GM23338 (cell line): ENCODE results near the gene FAM209B. TPM values are rescaled to one million over a fixed set of nuclear protein-coding genes. Genes with fewer than 3 reads are reported as not detected.

Source experiments
- ATAC-seq: fragments of 200-7000 bp; cut with Tn5 transposase; 3 replicates; pipeline ENCODE4 v1.9.1; 2020
- DNase-seq: peaks from one replicate; pipeline ENCODE4 v3.0.0-alpha.2; 2015; ENCODE audit warnings: low spot score
- H2AFZ ChIP-seq: fragments of 200-600 bp; sonication (generic); 2 replicates; pipeline ENCODE4 v1.8.0; 2016; ENCODE audit warnings: antibody characterized with exemption, mild to moderate bottlenecking, moderate library complexity
- H3F3A ChIP-seq: fragments of 200-600 bp; sonication (generic); replicated peaks from 2 replicates; pipeline ENCODE4 v1.8.0; 2017; ENCODE audit warnings: antibody characterized with exemption, mixed run types, low read depth
- H3K27ac ChIP-seq: fragments of 200-600 bp; sonication (generic); 2 replicates; pipeline ENCODE4 v1.6.1; 2016; ENCODE audit warnings: low read depth
- H3K27me3 ChIP-seq: fragments of 200-600 bp; sonication (generic); 2 replicates; pipeline ENCODE4 v1.8.0; 2016; ENCODE audit warnings: mild to moderate bottlenecking, mixed run types, moderate library complexity; ENCODE audit not compliant: insufficient read depth
- H3K36me3 ChIP-seq: fragments of 200-600 bp; sonication (generic); 2 replicates; pipeline ENCODE4 v1.8.0; 2016; ENCODE audit warnings: mild to moderate bottlenecking; ENCODE audit not compliant: insufficient read depth
- H3K4me1 ChIP-seq: fragments of 200-600 bp; sonication (generic); 2 replicates; pipeline ENCODE4 v1.8.0; 2016; ENCODE audit warnings: mild to moderate bottlenecking, moderate library complexity; ENCODE audit not compliant: insufficient read depth
- H3K4me2 ChIP-seq: fragments of 200-600 bp; sonication (generic); 2 replicates; pipeline ENCODE4 v1.7.1; 2017; ENCODE audit warnings: mixed run types
- H3K4me3 ChIP-seq: fragments of 200-600 bp; sonication (generic); 2 replicates; pipeline ENCODE4 v1.6.1; 2016; ENCODE audit warnings: mixed run types
- H3K79me2 ChIP-seq: fragments of 200-600 bp; sonication (generic); replicated peaks from 2 replicates; pipeline ENCODE4 v1.8.0; 2017; ENCODE audit warnings: mild to moderate bottlenecking; ENCODE audit not compliant: insufficient read depth
- H3K9me2 ChIP-seq: fragments of 200-600 bp; sonication (generic); 2 replicates; pipeline ENCODE4 v1.8.0; 2017; ENCODE audit not compliant: insufficient read depth
- H4K20me1 ChIP-seq: fragments of 200-600 bp; sonication (generic); replicated peaks from 2 replicates; pipeline ENCODE4 v1.8.0; 2017; ENCODE audit warnings: mild to moderate bottlenecking; ENCODE audit not compliant: insufficient read depth
- H3K27ac Mint-ChIP-seq: 2 replicates; pipeline ENCODE4 v1.8.0; 2020; ENCODE audit warnings: inconsistent platforms, mild to moderate bottlenecking, moderate library complexity, mixed read lengths
- H3K27me3 Mint-ChIP-seq: 3 replicates; pipeline ENCODE4 v1.8.0; 2022; ENCODE audit warnings: low read depth, mild to moderate bottlenecking, moderate library complexity, mixed read lengths, inconsistent platforms; ENCODE audit not compliant: insufficient read depth, poor library complexity
- H3K36me3 Mint-ChIP-seq: 3 replicates; pipeline ENCODE4 v1.8.0; 2021; ENCODE audit warnings: low read depth, mild to moderate bottlenecking, inconsistent platforms, moderate library complexity, mixed read lengths
- H3K4me1 Mint-ChIP-seq: 3 replicates; pipeline ENCODE4 v1.8.0; 2020; ENCODE audit warnings: mild to moderate bottlenecking, inconsistent platforms, mixed read lengths
- H3K4me3 Mint-ChIP-seq: 3 replicates; pipeline ENCODE4 v1.8.0; 2021; ENCODE audit warnings: moderate library complexity, mild to moderate bottlenecking, inconsistent platforms, mixed read lengths
- H3K9me3 Mint-ChIP-seq: 3 replicates; pipeline ENCODE4 v1.8.0; 2020; ENCODE audit warnings: moderate library complexity, mild to moderate bottlenecking, inconsistent platforms, mixed read lengths
- CREB1 ChIP-seq: fragments of 250-450 bp; sonication (Bioruptor Pico); IDR thresholded peaks from 2 replicates; pipeline ENCODE4 v1.5.0; 2020; ENCODE audit warnings: low read depth, mild to moderate bottlenecking, moderate library complexity
- EZH2 ChIP-seq: fragments of 200-600 bp; sonication (generic); IDR thresholded peaks from one replicate; pipeline ENCODE4 v1.8.0; 2017; ENCODE audit warnings: antibody characterized with exemption, mild to moderate bottlenecking, low read depth; ENCODE audit not compliant: unreplicated experiment
- EZH2phosphoT487 ChIP-seq: fragments of 200-600 bp; sonication (generic); IDR thresholded peaks from one replicate; pipeline ENCODE4 v1.8.1; 2018; ENCODE audit warnings: antibody characterized with exemption; ENCODE audit not compliant: unreplicated experiment
- JUNB ChIP-seq: IDR thresholded peaks from one replicate; pipeline ENCODE4 v1.6.1; 2016; ENCODE audit warnings: antibody characterized with exemption; ENCODE audit not compliant: unreplicated experiment
- NANOG ChIP-seq: IDR thresholded peaks from 2 replicates; pipeline ENCODE4 v1.6.1; 2016; ENCODE audit warnings: antibody characterized with exemption, borderline replicate concordance
- POLR2AphosphoS5 ChIP-seq: IDR thresholded peaks from 2 replicates; pipeline ENCODE4 v1.6.1; 2016; ENCODE audit warnings: antibody characterized with exemption, low read depth
- STAT1 ChIP-seq: IDR thresholded peaks from one replicate; pipeline ENCODE4 v1.6.1; 2016; ENCODE audit warnings: antibody characterized with exemption; ENCODE audit not compliant: unreplicated experiment
- ZNF114 ChIP-seq: fragments of 250-450 bp; sonication (Bioruptor Pico); IDR thresholded peaks from 2 replicates; pipeline ENCODE4 v1.5.0; 2020; ENCODE audit warnings: mild to moderate bottlenecking, moderate library complexity
- ZNF331 ChIP-seq: fragments of 250-450 bp; sonication (Bioruptor Pico); IDR thresholded peaks from 2 replicates; pipeline ENCODE4 v1.5.0; 2020; ENCODE audit warnings: low read depth, mild to moderate bottlenecking, moderate library complexity
- polyA plus RNA-seq: library from polyadenylated mRNA; unstranded; fragments of >200 nt; fragmentation: Nextera tagmentation; extraction: Ambion mirVana; gene quantifications from 2 replicates; pipeline ENCODE4 v1.2.1, GENCODE V29; 2016
- total RNA-seq: library from RNA; depleted of rRNA; stranded (reverse); fragments of >200 nt; shearing (Covaris generic); gene quantifications from 2 replicates; pipeline ENCODE4 v1.2.3, GENCODE V29; 2014
- TF ChIP-seq, protein P1 (sequence below): fragments of 250-450 bp; sonication (Bioruptor Pico); IDR thresholded peaks from 2 replicates; pipeline ENCODE4 v1.5.0; 2020; ENCODE audit warnings: mild to moderate bottlenecking, moderate library complexity
- TF ChIP-seq, protein P2 (sequence below), 2 experiments: fragments of 200-600 bp in 1 of 2; sonication (generic) in 1 of 2; conservative IDR thresholded peaks; 2 replicates each; pipeline versions ENCODE4 v1.5.1 to v1.6.1; 2016 to 2017; ENCODE audit warnings: antibody characterized with exemption in 2 of 2, low read depth in 2 of 2, mild to moderate bottlenecking in 2 of 2, moderate library complexity in 1 of 2
- TF ChIP-seq, protein P3 (sequence below): IDR thresholded peaks from 2 replicates; pipeline ENCODE4 v1.6.1; 2016; ENCODE audit warnings: antibody characterized with exemption
- TF ChIP-seq, protein P4 (sequence below): IDR thresholded peaks from one replicate; pipeline ENCODE4 v1.6.1; 2018; ENCODE audit warnings: antibody characterized with exemption; ENCODE audit not compliant: unreplicated experiment

FAM209B gene
- total and polyA plus RNA-seq, 2 experiments from 2014 or later = 1.1 TPM; not detected in 1

DNA sequence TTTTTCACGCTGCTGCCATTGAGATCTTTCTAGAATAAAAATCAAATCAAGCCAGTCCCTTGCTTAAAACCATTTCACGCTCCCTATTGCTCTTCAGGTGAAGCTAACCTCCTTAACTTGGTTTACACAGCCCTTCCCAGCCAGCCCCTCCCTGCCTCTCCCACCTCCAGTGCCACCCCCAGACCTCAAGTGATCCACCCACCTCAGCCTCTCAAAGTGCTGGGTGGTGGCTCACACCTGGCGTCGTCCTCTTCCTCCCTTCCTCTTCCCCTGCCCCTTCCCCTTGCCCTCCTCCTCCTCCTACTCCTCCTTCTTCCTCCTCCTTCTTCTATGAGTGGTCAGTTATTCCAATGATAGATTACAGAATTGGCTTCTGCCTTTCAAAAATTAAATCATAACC is 42.9 kb downstream of the FAM209B start:
- no peak overlapping the region for H3K4me3 ChIP-seq
- H3K27me3 Mint-ChIP-seq = peaks cover 5% of the 10 kb centered on the region
- TF ChIP-seq, protein P1, sequence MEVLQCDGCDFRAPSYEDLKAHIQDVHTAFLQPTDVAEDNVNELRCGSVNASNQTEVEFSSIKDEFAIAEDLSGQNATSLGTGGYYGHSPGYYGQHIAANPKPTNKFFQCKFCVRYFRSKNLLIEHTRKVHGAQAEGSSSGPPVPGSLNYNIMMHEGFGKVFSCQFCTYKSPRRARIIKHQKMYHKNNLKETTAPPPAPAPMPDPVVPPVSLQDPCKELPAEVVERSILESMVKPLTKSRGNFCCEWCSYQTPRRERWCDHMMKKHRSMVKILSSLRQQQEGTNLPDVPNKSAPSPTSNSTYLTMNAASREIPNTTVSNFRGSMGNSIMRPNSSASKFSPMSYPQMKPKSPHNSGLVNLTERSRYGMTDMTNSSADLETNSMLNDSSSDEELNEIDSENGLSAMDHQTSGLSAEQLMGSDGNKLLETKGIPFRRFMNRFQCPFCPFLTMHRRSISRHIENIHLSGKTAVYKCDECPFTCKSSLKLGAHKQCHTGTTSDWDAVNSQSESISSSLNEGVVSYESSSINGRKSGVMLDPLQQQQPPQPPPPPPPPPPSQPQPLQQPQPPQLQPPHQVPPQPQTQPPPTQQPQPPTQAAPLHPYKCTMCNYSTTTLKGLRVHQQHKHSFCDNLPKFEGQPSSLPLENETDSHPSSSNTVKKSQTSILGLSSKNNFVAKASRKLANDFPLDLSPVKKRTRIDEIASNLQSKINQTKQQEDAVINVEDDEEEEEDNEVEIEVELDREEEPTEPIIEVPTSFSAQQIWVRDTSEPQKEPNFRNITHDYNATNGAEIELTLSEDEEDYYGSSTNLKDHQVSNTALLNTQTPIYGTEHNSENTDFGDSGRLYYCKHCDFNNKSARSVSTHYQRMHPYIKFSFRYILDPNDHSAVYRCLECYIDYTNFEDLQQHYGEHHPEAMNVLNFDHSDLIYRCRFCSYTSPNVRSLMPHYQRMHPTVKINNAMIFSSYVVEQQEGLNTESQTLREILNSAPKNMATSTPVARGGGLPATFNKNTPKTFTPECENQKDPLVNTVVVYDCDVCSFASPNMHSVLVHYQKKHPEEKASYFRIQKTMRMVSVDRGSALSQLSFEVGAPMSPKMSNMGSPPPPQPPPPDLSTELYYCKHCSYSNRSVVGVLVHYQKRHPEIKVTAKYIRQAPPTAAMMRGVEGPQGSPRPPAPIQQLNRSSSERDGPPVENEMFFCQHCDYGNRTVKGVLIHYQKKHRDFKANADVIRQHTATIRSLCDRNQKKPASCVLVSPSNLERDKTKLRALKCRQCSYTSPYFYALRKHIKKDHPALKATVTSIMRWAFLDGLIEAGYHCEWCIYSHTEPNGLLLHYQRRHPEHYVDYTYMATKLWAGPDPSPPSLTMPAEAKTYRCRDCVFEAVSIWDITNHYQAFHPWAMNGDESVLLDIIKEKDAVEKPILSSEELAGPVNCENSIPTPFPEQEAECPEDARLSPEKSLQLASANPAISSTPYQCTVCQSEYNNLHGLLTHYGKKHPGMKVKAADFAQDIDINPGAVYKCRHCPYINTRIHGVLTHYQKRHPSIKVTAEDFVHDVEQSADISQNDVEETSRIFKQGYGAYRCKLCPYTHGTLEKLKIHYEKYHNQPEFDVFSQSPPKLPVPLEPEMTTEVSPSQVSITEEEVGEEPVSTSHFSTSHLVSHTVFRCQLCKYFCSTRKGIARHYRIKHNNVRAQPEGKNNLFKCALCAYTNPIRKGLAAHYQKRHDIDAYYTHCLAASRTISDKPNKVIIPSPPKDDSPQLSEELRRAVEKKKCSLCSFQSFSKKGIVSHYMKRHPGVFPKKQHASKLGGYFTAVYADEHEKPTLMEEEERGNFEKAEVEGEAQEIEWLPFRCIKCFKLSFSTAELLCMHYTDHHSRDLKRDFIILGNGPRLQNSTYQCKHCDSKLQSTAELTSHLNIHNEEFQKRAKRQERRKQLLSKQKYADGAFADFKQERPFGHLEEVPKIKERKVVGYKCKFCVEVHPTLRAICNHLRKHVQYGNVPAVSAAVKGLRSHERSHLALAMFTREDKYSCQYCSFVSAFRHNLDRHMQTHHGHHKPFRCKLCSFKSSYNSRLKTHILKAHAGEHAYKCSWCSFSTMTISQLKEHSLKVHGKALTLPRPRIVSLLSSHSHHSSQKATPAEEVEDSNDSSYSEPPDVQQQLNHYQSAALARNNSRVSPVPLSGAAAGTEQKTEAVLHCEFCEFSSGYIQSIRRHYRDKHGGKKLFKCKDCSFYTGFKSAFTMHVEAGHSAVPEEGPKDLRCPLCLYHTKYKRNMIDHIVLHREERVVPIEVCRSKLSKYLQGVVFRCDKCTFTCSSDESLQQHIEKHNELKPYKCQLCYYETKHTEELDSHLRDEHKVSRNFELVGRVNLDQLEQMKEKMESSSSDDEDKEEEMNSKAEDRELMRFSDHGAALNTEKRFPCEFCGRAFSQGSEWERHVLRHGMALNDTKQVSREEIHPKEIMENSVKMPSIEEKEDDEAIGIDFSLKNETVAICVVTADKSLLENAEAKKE (CRISPR knock-in tag) = no peak
- no peak for TF ChIP-seq NANOG
- TF ChIP-seq, protein P2, sequence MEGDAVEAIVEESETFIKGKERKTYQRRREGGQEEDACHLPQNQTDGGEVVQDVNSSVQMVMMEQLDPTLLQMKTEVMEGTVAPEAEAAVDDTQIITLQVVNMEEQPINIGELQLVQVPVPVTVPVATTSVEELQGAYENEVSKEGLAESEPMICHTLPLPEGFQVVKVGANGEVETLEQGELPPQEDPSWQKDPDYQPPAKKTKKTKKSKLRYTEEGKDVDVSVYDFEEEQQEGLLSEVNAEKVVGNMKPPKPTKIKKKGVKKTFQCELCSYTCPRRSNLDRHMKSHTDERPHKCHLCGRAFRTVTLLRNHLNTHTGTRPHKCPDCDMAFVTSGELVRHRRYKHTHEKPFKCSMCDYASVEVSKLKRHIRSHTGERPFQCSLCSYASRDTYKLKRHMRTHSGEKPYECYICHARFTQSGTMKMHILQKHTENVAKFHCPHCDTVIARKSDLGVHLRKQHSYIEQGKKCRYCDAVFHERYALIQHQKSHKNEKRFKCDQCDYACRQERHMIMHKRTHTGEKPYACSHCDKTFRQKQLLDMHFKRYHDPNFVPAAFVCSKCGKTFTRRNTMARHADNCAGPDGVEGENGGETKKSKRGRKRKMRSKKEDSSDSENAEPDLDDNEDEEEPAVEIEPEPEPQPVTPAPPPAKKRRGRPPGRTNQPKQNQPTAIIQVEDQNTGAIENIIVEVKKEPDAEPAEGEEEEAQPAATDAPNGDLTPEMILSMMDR (conservative IDR thresholded peaks at IDR 0.05; ENCODE audit: low read depth in 2 of 2) = no peak
- no peak for TF ChIP-seq CREB1 (CRISPR knock-in tag)
- no peak for TF ChIP-seq EZH2phosphoT487
- TF ChIP-seq JUNB = no peak
- no peak for TF ChIP-seq POLR2AphosphoS5
- TF ChIP-seq EZH2 = no peak
- TF ChIP-seq, protein P3, sequence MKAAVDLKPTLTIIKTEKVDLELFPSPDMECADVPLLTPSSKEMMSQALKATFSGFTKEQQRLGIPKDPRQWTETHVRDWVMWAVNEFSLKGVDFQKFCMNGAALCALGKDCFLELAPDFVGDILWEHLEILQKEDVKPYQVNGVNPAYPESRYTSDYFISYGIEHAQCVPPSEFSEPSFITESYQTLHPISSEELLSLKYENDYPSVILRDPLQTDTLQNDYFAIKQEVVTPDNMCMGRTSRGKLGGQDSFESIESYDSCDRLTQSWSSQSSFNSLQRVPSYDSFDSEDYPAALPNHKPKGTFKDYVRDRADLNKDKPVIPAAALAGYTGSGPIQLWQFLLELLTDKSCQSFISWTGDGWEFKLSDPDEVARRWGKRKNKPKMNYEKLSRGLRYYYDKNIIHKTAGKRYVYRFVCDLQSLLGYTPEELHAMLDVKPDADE = no peak
- TF ChIP-seq, protein P4, sequence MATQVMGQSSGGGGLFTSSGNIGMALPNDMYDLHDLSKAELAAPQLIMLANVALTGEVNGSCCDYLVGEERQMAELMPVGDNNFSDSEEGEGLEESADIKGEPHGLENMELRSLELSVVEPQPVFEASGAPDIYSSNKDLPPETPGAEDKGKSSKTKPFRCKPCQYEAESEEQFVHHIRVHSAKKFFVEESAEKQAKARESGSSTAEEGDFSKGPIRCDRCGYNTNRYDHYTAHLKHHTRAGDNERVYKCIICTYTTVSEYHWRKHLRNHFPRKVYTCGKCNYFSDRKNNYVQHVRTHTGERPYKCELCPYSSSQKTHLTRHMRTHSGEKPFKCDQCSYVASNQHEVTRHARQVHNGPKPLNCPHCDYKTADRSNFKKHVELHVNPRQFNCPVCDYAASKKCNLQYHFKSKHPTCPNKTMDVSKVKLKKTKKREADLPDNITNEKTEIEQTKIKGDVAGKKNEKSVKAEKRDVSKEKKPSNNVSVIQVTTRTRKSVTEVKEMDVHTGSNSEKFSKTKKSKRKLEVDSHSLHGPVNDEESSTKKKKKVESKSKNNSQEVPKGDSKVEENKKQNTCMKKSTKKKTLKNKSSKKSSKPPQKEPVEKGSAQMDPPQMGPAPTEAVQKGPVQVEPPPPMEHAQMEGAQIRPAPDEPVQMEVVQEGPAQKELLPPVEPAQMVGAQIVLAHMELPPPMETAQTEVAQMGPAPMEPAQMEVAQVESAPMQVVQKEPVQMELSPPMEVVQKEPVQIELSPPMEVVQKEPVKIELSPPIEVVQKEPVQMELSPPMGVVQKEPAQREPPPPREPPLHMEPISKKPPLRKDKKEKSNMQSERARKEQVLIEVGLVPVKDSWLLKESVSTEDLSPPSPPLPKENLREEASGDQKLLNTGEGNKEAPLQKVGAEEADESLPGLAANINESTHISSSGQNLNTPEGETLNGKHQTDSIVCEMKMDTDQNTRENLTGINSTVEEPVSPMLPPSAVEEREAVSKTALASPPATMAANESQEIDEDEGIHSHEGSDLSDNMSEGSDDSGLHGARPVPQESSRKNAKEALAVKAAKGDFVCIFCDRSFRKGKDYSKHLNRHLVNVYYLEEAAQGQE = no peak
- TF ChIP-seq ZNF114 (CRISPR knock-in tag) = no peak
- TF ChIP-seq ZNF331 (CRISPR knock-in tag) = no peak
- TF ChIP-seq STAT1 = no peak
- no peak overlapping the region for H3K4me3 Mint-ChIP-seq
- no peaks in the 10 kb centered on the region for H3K27me3 ChIP-seq
- no peak overlapping the region for H2AFZ ChIP-seq
- H3K9me2 ChIP-seq = no peaks in the 10 kb centered on the region
- H3K4me1 ChIP-seq = no peaks in the 10 kb centered on the region
- H3K79me2 ChIP-seq = no peaks in the 10 kb centered on the region
- no peaks in the 10 kb centered on the region for H3K36me3 ChIP-seq
- H3K27ac Mint-ChIP-seq = no peak overlapping the region
- no peaks in the 10 kb centered on the region for H3F3A ChIP-seq
- H3K36me3 Mint-ChIP-seq = no peaks in the 10 kb centered on the region; the same call in 2 of the 3 replicates
- no peak for ATAC-seq
- no peak for DNase-seq
- no peak overlapping the region for H3K27ac ChIP-seq
- H3K4me2 ChIP-seq = no peak overlapping the region
- peaks cover 7% of the 10 kb centered on the region; the same call in 2 of the 3 replicates for H3K9me3 Mint-ChIP-seq
- peaks cover 8% of the 10 kb centered on the region; the same call in 2 of the 3 replicates for H3K4me1 Mint-ChIP-seq
- no peaks in the 10 kb centered on the region for H4K20me1 ChIP-seq
